ENCODE results near the gene ARL14EPL.

DNA sequence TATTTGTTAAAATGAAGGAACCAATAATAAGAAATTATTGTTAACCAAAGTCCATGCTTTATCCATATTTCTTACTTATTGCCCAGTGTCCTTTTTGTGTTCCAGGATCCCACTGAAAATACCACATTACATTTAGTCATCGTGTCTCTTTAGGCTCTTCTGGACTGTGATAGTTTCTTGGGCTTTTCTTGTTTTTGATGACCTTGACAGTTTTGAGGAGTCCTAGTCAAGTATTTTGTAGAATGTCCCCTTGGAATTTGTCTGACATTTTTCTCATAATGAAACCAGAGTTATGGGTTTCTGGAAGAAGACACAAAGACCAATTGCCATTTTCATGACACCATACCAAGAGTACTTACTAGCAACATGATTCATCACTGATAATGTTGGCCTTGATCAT is 38.9 kb downstream of the ARL14EPL start:
- TF ChIP-seq, protein P1, sequence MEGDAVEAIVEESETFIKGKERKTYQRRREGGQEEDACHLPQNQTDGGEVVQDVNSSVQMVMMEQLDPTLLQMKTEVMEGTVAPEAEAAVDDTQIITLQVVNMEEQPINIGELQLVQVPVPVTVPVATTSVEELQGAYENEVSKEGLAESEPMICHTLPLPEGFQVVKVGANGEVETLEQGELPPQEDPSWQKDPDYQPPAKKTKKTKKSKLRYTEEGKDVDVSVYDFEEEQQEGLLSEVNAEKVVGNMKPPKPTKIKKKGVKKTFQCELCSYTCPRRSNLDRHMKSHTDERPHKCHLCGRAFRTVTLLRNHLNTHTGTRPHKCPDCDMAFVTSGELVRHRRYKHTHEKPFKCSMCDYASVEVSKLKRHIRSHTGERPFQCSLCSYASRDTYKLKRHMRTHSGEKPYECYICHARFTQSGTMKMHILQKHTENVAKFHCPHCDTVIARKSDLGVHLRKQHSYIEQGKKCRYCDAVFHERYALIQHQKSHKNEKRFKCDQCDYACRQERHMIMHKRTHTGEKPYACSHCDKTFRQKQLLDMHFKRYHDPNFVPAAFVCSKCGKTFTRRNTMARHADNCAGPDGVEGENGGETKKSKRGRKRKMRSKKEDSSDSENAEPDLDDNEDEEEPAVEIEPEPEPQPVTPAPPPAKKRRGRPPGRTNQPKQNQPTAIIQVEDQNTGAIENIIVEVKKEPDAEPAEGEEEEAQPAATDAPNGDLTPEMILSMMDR (IDR thresholded peaks at IDR 0.05; ENCODE audit: low read depth, low read length): no peak
- no peak for TF ChIP-seq EZH2phosphoT487 (IDR thresholded peaks at IDR 0.05; ENCODE audit: low read depth)
